HuH-7 (cell line): ENCODE data around the gene ZNF77.
"Not testable (repeated sequence)": the region's sequence is repeated elsewhere in the genome, so short reads cannot be mapped to it uniquely, and the experiment has no call there.

Experiments
- DNase-seq: peaks from one replicate; pipeline ENCODE4 v3.0.0; 2011; ENCODE audit warnings: low spot score

Gene ZNF77

DNA sequence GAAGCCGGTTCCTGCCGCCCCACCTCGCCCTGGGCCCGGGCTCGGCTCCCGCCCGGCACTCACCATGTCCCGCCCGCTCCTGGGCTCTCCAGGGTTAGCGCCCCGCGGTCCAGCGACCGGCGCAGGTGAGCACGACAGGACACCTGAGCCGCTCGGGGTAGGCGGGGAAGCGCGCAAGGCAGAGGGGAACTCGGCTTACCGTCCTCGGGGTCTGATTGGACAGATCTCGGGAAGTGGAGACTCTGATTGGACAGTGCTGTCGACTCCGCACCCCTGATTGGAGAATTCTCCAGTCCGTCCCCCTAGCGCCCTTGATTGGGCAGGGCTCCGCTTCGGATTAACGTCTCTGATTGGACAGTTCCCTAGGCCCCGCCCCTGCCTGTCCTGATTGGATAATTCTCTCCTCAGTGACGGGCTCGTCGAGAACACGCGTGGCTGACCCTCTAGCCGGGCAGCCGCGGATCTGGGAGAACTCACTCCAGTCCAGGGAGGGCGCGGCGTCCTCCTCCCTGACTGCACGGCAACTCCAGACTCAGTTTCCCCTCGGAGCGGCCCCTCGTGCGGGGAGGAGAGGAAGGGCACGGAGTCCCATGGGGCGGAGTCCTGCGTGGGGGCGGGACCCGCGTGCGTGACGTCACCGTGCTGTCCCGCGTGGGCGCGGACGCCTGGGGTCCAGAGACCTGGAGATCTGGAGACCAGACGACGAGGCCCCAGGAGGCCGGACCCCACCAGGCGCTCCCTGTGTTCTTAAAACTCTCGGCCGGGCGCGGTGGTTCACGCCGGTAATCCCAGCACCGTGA is at the start of gene ZNF77:
TSS of gene ZNF77 (minus strand) at position 197 of the 800 bp plus-strand sequence. CDS start at position 66, 131 bp downstream.
- peak; percentile 99 for DNase-seq

DNA sequence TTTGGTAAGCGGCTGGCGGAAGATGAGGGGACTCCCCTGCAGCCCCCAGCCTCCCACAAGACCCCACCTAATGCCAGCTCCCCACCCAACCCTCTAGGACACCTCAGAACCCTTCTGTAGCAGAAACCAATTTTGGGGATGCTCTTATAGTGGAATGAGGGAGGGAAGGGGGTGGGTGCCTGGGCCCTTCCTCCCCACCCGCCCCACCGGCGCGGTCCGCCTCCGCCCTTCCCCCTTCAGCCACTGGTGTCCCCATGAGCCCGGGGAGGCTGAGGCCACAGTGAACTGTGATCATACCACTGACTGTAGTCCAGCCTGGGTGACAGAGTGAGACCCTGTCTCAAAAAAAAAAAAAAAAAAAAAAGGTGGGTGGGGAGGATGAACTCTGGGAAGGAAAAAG is 48.8 kb upstream of the ZNF77 start:
- no peak for DNase-seq

DNA sequence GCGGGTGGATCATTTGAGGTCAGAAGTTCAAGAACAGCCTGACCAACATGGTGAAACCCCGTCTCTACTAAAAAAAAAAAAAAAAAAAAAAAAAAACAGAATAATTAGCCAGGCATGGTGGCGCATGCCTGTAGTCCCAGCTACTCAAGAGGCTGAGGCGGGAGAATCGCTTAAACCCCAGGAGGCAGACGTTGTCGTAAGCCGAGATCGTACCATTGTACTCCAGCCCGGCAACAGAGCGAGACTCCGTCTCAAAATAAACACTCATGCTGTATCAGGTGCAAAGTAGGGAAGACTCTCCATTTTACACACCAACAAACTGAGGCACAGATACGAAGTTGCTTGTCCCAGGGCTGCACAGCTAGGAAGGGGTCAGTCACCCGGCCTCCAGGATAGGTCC is 48.2 kb upstream of the ZNF77 start:
- DNase-seq: no peak

DNA sequence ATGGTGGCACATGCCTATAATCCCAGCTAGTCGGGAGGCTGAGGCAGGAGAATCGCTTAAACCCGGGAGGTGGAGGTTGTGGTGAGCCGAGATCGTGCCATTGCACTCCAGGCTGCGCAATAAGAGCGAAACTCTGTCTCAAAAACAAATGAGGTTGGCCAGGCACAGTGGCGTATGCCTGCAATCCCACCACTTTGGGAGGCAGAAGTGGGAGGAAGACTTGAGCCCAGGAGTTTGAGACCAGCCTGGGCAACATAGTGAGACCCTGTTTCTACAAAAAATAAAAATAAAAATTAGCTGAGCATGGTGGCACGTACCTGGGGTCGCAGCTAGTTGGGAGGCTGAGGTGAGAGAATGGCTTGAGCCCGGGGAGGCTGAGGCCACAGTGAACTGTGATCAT is 47.6 kb upstream of the ZNF77 start:
- DNase-seq: not testable (repeated sequence)

DNA sequence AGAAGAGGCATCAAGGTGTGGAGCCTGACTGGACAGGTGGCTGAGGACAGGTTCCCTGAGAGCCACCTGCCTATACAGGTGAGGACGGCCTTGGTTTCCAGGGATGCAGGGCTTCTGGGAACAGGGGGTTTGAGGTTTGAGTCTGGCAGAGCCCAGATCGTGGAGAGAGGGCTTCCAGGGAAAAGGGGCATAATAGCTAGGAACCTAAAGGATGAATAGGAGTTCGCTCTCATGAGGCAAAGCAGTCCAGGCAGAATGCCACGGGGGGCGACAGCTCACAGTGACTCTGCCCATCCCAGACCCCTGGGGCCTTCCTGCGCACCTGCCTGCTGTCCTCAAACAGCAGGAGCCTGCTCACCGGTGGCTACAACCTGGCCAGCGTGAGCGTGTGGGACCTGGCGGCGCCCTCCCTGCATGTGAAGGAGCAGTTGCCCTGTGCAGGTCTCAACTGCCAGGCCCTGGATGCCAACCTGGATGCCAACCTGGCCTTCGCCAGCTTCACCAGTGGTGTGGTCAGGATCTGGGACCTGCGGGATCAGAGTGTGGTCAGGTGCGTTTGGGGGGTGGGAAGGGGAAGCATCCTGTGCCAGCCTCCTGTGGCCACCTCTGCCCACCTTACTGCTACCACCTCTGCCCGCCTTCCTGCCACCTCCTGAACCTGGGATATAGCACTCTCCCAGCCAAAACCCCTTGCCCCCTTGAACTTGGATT is 44.6 kb upstream of the ZNF77 start:
- DNase-seq: no peak

DNA sequence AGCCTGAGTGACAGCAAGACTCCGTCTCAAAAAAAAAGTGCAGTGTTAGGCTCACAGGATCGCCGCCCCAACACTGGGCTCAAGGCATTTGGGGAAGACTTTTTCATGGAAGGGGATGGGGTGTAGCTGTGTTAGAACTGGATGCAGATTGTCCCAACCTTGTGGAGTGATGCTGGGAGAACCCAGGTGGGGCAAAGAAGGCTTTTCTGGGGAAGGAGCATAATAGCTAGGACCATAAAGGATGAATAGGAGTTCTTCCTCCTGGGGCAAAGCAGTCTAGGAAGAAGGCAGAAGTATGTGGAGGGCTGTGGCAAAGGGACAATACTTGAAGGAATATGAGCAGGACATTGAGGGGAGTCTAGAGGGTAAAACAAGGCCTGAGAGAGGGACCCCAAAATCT is 43.8 kb upstream of the ZNF77 start:
- DNase-seq: no peak

DNA sequence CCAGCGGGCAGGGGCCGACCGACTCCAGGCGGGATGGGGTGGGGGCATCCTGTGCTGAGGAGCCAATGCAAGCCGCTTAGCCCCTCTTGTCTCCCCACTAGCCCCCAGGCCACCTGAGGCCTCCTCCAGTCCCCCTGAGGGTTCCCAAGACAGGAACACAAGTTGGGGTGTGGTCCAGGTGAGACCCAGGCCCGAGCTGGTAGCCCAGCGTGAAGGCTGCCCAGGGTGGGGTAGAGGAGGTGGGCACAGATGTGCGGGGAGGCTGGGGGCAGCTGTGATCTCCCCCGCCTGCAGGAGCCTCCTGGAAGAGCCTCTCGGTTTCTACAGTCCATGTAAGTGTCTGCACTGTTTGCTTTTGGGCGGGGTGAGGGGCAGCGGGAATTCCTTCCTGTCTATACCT is 43.0 kb upstream of the ZNF77 start:
- no peak for DNase-seq

DNA sequence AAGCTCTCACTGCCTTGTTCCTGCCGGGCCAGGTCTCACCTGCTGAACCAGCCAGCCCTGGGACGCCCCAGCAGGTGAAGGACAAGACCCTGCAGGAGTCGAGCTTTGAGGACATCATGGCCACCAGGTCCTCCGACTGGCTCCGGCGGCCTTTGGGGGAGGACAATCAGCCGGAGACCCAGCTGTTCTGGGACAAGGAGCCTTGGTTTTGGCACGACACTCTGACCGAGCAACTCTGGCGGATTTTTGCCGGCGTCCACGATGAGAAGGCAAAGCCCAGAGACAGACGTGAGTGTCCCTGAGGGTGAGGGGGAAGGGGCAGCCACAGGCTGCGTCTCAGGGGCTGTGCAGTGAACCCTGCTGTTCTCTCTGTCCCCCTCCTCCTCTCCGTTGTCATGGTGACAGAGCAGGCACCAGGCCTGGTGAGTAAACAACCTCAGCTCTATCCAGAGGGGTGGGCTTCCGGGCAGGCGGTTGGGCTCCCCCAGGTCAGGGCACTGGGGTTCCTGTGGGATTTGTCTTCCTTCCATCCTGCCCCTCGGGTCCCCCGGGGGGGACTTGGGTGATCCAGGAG is 42.3 kb upstream of the ZNF77 start:
- no peak for DNase-seq

DNA sequence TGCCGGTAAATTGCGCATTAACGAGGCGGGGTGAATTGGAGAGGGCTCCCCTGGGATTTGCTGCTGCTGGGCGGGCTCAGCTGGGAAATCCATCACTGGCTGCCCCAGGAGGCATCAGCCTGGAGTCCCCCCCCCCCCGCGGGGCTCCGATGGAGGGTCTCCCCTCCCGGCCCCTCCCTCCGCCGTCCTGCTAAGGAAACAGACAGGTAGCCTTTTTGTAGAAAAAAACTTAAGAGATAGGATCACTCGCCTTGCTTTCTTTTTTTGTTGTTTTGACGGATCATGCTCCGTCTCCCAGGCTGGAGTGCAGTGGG is 39.4 kb upstream of the ZNF77 start:
- no peak for DNase-seq

DNA sequence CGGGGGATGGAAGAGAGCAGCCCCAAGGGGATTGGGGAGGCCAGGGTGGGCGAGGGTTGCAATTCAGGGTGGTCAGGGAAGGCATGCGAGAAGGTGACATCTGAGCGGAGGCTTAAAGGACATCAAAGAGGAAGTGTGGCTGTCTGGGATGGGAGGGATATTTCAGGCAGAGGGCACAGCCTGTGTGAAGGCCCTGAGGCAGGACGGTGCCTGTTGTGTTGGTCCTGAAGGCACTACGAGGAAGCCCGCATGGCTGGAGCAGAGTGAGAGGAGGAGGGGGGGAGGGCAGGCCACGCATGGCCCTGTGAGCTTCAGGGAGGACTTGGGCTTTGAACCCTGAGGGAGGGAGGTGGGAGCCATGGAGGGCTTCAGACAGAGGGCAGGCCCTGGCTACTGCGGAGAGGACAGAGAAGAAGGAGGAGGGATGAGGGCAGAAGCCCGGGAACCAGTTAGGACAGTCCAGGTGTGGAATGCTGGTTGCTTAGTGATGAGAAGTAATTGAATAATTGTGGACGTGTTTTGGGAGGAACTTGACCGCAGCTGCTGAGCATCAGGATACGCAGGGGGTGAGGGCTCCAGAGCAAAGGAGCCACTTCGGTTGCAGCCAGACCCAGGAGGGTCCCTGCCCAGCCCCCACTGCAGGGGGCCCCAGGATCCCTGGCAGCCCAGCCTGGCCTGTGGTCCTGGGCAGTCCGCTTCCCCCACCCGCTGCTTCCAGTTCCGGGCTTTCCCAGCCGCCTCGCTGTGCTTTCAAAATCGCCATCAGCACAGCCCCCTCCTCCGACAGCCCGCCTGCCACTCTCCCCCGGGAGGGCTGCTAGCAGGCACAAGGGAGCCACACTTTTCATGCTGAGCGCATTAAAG is 38.8 kb upstream of the ZNF77 start:
- DNase-seq: peak; percentile 67

DNA sequence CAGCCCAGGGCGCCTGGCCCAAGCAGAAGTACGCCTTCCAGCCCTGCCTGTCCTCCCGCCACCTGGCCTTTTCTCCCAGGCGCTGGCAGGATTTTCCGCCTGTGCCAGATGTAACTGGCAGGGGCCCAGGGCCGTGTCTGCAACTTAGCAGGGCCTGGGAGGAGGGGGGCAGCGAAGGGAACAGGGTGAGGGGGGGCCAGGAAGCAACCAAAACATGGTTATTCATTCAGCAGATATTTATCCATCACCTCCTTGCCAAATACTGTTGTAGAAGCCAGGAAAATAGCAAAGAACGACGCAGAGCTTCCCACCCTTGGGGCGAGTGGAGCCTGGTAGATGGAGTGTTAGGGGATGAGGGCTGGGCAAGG is 38.2 kb upstream of the ZNF77 start:
- DNase-seq: no peak

DNA sequence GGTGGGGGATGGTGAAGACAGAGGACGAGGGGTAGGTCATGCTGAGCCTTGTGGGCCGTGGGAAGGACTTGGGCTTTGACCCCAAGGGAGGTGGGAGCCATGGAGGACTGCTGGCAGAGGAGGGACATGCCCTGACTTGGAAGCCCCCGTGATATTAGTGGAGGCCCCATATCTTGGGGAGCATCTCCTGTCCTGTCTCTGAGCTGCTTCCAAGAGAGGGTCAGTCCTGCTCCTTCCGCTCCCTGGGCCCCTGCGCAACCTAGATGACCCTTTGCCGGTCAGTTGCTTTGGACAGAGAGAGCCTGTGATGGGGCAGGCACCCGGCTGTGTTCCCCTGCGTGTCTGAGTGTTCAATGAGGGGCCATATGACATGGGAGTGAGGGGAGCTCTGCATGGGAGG is 37.8 kb upstream of the ZNF77 start:
- no peak for DNase-seq

DNA sequence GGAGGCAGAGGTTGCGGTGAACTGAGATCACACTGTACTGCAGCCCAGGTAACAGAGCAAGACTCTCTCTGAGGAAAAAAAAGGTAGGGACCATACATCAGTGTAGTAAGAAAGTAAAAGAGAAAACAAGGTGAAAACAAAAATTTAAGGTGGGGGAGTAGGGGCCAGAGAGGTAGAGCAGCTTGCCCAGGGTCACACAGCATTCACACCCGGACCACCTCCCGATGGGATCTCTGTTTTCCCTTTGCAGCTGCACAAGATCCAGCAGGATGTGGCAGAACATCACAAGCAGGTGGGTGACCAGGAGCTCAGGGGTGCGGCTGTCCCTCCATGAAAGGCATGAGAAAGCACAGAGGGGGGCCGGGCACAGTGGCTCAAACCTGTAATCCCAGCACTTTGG is 37.1 kb upstream of the ZNF77 start:
- no peak for DNase-seq

DNA sequence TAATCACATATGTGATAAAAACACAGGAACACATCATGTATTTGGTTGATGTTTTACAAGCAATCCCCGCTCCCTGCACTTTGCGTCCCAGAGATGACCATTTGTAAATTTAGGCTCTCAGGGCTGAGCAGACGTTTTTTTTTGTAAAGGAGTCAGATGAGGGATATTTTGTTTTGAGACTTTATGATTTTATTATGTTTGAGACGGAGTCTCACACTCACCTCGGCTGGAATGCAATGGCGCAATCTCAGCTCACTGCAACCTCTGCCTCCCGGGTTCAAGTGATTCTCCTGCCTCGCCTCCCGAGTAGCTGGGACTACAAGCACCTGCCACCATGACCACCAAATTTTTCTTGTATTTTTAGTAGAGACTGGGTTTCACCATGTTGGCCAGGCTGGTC is 34.0 kb upstream of the ZNF77 start:
- DNase-seq: no peak

DNA sequence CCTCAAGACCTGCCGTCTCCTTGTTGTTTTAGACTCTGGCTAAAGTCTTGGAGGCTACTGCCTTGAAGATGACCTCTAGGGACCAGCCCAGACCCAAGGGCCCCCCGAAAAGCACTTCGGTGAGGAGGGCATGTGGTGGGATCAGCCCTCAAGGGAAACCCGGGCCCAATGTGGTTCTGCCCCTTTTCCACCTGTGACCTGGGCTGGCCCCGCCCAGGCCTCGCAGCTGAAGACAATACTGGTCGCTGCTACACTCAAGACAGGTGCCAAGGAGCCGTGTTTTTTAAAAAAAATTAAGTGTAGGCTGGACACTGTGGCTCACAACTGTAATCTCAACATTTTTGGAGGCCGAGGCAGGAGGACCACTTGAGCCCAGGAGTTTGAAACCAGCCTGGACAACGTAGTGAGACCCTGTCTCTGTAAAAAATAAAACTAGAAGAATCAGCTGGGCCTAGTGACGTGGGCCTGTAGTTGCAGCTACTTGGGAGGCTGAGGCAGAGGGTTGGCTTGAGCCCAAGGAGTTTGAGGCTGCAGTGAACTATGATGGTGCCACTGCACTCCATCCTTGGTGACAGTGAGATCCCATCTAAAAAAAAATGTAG is 33.5 kb upstream of the ZNF77 start:
- DNase-seq: no peak

DNA sequence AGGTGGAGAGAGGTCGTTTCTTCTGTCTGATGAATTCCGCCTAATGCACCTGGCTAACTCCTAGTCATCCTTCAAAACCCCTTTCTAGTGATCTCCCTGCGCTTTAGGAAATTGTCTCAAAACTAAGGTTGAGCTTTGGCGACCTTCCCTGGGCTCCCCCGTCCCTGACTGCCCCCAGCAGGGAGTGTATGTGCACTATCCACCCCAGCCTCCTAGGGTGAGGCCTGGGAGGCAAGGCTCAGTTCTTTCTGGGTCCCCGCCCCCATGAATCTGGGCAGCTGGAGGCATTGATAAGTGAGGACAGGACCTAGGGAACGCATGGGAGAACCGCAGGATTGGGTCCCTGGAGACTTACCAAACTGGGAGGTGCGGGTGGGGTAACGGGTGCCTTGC is 33.0 kb upstream of the ZNF77 start:
- no peak for DNase-seq

DNA sequence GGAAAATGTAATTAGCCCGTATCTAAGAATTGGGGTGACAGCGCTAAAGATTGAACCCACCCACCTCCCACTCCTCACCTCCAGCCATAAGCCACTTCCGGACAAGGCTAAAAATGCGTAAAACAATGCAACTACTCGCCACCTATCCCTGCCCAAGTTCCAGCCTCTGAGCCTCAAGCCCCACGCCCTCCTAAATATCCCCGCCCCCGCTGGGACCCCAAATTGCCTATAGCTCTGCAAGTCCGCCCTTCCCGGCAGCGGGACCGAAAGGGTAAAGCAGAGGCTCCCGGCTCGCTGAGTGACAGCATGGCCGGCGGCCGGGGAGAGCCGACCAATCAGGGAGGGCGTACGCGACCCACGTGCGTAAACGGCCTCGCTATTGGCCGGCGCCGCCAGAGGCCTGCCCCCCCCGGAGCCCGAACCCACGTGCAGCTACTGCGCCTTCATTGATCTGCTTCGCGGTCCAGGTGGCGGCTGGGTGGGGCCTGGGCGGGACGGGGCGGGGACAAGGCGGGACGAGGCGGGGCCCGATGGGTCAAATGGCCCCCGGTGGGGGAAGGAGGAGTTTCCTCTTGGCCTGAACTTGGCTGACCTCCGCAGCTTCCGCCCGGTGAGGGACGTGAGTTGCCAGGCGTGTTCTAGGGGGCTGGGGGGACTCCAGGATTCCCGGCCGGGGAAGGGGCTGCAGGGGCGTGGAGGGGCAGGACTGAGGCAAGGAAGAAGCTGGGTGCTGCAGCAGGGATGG is 32.4 kb upstream of the ZNF77 start, which contains the start of gene TLE6:
TSS of gene TLE6 (plus strand) at position 564 of the 745 bp plus-strand sequence. CDS start 670 bp downstream, outside the sequence.
- DNase-seq: peak; percentile 97

DNA sequence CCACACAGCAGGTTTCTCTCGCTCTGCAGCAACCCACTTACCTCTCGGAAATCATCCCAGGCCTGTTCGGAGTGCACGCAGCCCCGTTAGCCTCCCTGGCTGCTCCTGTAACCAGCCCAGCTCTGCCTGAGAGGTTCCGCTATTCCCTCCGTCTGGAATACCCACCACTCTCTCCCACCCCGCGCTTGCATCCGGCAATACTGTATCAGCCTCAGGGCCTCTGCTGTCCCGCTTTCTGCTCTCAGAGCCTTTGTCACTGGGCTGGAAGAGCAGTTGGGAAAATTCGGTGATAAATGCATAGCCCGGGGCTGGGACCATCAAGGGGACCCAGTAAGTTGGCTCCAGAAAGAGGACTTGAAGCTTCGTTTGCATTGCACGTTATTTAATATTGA is 31.8 kb upstream of the ZNF77 start:
- DNase-seq: no peak

DNA sequence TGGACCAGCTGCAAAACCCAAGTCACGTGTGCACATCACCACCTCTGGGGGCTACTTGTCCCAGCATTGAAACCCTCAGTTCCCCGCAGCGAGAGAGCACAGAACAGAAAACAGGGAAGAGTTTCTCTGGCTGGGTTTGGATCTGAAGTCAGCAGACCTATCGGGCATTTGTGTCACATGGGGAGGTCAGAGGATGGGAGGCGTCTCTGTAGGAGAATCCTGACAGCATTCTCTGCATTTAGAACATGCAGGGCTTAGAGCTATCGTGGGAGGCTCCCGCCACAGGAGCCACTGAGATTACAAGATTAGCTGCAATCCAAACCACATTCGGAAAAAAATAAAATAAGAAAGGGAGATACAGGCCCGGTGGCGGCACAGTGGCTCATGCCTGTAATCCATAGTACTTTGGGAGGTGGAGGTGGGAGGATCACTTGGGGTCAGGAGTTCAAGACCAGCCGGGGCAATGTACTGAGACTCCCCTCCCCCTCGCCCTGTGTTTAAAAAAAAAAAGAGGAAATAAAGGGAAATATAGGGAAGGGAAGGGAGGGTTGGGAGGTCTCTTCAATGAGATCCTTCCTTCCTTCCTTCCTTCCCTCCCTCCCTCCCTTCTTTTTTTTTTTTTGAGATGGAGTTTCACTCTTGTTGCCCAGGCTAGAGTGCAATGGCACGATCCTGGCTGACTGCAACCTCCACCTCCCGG is 29.7 kb upstream of the ZNF77 start:
- no peak for DNase-seq

DNA sequence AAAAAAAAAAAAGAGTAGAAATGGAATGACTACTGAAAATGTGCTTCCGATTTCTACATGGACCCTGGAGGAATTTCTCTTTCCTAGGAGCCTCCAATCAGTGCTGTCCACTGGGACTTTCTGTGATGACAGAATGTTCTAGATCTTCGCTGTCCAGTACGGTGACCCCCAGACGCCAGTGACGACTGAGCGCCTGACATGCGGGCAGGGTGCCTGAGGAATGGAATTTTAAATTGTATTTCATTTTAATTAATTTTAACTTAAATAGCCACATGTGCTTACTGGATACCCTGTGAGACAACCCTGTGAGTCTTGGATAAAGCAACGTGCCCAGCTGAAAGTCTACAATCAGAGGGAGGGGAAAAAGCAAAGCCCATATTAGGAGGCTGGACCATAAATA is 28.5 kb upstream of the ZNF77 start:
- DNase-seq: no peak
